ENCODE data around the gene WDCP.

WDCP gene

GRCh38 chr2:23988371-23988770, 58.8 kb downstream of the WDCP start:
- DNase-seq: peak in 1 of 2 experiments; percentile 56

All from SW 1271 (cell line).